ENCODE measurements around the gene RGS17.
A peak's percentile ranks its signal among the peaks of the same experiment; 100 is the strongest.
"Not testable (repeated sequence)": the region's sequence is repeated elsewhere in the genome, so short reads cannot be mapped to it uniquely, and the experiment has no call there.

Gene RGS17

DNA sequence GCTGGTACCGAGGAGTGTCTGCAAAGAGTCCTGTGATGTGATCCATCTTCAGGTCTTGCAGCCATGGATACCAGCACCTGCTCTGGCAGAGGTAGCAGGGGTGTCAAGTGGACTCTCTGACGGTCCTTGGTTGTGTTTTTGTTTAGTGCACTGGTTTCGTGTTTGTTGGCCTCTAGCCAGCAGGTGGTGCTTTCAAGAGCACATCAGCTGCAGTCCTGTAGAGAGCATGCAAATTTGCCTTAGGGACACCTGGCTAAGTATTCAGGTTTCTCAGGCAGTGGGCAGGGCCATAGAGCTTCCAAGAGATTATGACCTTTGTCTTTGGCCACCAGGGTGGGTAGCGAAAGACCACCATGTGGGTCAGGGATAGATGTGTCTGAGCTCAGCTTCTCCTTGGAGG, 14.5 kb upstream of the RGS17 start:
- H3K4me3 ChIP-seq (ENCODE audit: low read depth, low read length), result no peak overlapping the region
- TF ChIP-seq, protein P1, sequence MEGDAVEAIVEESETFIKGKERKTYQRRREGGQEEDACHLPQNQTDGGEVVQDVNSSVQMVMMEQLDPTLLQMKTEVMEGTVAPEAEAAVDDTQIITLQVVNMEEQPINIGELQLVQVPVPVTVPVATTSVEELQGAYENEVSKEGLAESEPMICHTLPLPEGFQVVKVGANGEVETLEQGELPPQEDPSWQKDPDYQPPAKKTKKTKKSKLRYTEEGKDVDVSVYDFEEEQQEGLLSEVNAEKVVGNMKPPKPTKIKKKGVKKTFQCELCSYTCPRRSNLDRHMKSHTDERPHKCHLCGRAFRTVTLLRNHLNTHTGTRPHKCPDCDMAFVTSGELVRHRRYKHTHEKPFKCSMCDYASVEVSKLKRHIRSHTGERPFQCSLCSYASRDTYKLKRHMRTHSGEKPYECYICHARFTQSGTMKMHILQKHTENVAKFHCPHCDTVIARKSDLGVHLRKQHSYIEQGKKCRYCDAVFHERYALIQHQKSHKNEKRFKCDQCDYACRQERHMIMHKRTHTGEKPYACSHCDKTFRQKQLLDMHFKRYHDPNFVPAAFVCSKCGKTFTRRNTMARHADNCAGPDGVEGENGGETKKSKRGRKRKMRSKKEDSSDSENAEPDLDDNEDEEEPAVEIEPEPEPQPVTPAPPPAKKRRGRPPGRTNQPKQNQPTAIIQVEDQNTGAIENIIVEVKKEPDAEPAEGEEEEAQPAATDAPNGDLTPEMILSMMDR (IDR thresholded peaks at IDR 0.05; ENCODE audit: low read depth, low read length, missing control alignments), result no peak
- in situ Hi-C loops (cut with HindIII; ENCODE audit: low sequenced_read_pairs), result no loop called here
- DNase-seq (ENCODE audit: low read depth), result no peak

DNA sequence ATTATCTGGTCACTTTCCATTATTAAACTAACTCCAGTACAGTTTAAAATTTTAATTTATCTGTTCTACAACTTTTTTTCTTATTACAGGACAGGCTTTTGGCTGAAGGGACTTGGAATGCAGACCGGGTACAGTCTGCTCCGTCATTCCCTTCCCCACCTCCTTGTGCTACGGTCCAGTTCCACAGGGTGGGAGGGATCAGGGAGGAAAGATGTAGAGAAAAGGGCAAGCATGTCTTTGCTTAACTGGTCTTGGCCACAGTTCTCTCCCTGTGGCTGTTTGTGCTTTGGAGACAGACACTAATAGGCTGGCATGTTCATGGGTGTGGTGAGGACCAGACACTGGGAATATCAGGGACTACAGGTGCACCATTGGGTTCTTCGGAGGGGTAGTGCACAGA, 12.1 kb upstream of the RGS17 start:
- in situ Hi-C loops (cut with HindIII; ENCODE audit: low sequenced_read_pairs), result no loop called here
- no peak overlapping the region for H3K4me3 ChIP-seq (ENCODE audit: low read depth, low read length)

DNA sequence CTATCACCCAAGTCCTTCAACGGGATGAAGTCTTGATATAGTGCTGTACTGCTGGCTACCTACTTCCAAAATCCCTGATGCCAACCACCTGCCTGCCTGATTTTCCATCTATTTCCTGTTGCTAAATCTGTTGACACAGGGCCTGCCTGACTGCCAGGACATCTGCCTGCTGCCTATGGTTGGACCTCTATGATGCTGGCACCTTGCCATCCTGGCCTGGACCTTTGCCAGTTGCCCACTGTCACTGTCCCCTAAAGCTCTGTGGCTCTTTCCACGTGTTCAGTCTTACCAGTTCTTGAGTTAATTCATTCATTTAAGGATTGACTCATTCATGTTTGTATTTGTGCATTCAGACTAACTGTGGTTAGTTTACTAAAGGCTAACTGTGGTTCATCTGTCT, 9.2 kb upstream of the RGS17 start:
- TF ChIP-seq, protein P1 (IDR thresholded peaks at IDR 0.05; ENCODE audit: low read depth, low read length, missing control alignments), result no peak
- no peak for DNase-seq (ENCODE audit: low read depth)
- no peak overlapping the region for H3K4me3 ChIP-seq (ENCODE audit: low read depth, low read length)
- in situ Hi-C loops (cut with HindIII; ENCODE audit: low sequenced_read_pairs), result no loop called here

More for the DNA sequence above, 12.1 kb upstream of the RGS17 start:
- TF ChIP-seq, protein P1 (IDR thresholded peaks at IDR 0.05; ENCODE audit: low read depth, low read length, missing control alignments), result no peak
- no peak for DNase-seq (ENCODE audit: low read depth)

DNA sequence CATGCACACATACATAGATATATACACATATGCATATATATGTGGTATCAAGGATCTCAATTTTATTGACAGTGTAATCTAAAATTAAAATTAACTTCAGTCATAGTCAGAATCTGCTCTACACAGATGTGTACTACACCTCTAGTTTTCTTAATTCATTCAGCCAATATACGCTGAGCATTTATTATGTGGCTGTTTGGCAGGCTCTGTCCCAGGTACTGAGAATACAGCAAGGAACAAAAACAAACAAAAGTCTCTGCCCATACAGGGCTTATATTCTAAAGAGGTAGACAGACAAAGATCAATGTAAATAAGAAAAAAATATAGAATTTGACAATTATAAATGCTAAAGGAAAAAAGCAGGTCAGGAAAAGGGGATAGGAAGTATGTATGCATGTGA, 7.8 kb upstream of the RGS17 start:
- H3K4me3 ChIP-seq (ENCODE audit: low read depth, low read length), result no peak overlapping the region
- TF ChIP-seq, protein P1 (IDR thresholded peaks at IDR 0.05; ENCODE audit: low read depth, low read length, missing control alignments), result no peak
- no peak for DNase-seq (ENCODE audit: low read depth)
- in situ Hi-C loops (cut with HindIII; ENCODE audit: low sequenced_read_pairs), result no loop called here

DNA sequence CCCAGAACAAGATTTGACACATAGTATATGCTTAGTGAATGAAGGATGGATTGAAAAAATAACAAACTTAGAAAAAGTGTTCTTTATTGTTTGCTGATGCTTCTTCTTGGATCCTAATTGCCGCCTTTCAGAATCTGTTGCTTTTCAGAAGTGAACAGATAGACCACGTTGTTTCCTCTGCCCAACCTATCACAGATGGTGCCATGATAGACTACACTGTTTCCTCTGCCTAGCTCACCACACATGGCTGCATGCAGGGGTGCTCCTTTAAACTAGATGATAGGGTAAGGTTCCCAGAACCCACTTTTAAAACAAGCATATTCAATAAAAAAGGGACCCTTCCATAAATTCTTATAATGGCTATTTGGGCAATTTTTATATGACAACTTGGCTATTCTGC, 4.6 kb upstream of the RGS17 start:
- TF ChIP-seq, protein P1 (IDR thresholded peaks at IDR 0.05; ENCODE audit: low read depth, low read length, missing control alignments), result no peak
- no peak overlapping the region for H3K4me3 ChIP-seq (ENCODE audit: low read depth, low read length)
- in situ Hi-C loops (cut with HindIII; ENCODE audit: low sequenced_read_pairs), result no loop called here
- no peak for DNase-seq (ENCODE audit: low read depth)

DNA sequence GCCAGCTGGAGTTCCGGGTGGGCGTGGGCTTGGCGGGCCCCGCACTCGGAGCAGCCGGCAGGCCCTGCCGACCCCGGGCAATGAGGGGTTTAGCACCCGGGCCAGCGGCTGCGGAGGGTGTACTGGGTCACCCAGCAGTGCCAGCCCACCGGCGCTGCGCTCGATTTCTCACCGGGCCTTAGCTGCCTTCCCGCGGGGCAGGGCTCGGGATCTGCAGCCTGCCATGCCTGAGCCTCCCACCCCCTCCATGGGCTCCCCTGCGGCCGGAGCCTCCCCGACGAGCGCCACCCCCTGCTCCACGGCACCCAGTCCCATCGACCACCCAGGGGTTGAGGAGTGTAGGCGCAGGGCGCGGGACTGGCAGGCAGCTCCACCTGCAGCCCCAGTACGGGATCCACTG, 2.6 kb upstream of the RGS17 start:
- H3K4me3 ChIP-seq (ENCODE audit: low read depth, low read length); in situ Hi-C loops (cut with HindIII; ENCODE audit: low sequenced_read_pairs); DNase-seq (ENCODE audit: low read depth): not testable (repeated sequence)

DNA sequence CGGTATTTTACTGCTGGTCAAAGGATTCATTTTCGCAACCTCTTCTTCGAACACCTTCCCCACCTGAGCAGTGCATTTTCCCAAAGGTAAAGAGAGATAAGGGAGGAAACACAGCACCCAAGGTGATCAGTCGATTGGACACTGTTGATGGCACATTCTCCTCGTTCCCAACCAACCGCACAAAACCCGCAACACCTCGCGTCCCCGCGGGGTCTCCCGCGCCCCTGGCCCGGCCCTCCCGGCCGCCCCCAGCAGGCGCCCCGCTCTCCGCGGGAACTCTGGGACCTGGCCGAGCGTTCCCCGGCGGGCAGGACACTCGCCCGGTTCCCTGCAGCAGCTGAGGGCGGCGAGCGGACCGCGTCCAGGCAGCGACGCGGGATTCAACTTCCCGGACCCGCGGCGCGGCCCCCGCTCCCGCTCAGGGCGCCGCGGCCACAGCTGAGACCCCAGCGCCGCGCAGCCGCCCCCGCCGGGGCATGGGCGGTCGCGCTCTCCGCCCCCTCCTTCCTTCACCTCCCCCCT, 506 bp downstream of the RGS17 start:
- peak overlapping the region; percentile 71 for H3K4me3 ChIP-seq (ENCODE audit: low read depth, low read length)
- TF ChIP-seq, protein P1 (IDR thresholded peaks at IDR 0.05; ENCODE audit: low read depth, low read length, missing control alignments), result no peak
- in situ Hi-C loops (cut with HindIII; ENCODE audit: low sequenced_read_pairs), result no loop called here
- no peak for DNase-seq (ENCODE audit: low read depth)

Data from astrocyte of the cerebellum (primary cell).